Occipital lobe (tissue), 2 donors: ENCODE results near the gene PDE6B. TPM values are rescaled to one million over a fixed set of nuclear protein-coding genes. Genes with fewer than 3 reads are reported as not detected.
"Not testable (repeated sequence)": the region's sequence is repeated elsewhere in the genome, so short reads cannot be mapped to it uniquely, and the experiment has no call there.

Source experiments
- DNase-seq: peaks from one replicate; lab custom pipeline; 2025; lab: John Stamatoyannopoulos, UW
- total RNA-seq: library from RNA; depleted of rRNA; stranded (reverse); fragments of >200 nt; gene quantifications from one replicate; pipeline ENCODE4 v1.2.3, GENCODE V29; 2014

PDE6B gene
- total RNA-seq, 1 donor from 2014 or later: 5.6 TPM

- DNase-seq: not testable (repeated sequence)
Measured at GRCh38 chr4:669806-670559, 44.6 kb downstream of the PDE6B start.

GRCh38 chr4:671769-672168, 46.4 kb downstream of the PDE6B start:
- no peak for DNase-seq

DNA sequence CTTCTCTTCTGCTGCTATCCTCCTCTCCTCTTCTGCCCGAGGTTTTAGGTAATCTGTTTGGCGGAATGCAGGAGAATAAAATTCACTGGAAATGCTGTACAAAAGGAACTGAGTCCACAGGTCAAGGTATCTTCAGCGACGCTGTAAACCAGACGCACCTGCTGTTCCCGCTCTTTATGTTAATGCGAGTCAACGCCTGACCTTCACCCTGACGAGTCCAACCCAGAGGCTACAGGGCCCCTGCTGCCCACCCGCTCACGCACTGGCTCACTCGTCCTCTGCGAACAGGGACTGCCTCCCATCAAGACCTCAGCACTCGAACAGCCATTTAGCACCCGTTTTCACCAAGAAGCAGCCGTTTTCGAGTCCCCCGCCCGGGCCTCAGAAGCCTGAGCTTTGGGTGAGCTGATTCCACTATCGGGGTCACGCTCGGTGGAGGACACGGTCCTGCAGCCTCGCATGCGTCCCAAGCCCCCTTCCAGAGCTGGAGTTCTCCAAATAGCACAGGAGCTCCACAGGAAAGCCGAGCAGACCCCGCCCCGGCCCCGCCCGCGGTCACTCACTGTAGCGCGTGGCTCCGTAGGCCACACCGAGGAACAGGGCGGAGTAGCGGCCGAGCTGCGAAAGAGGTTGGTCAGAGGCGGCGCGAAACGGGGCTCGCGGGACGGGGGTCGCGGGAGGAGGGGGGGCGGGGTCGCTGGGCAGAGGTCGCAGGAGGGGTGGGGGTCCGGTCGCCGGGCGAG, 48.1 kb downstream of the PDE6B start:
- DNase-seq: no peak

DNA sequence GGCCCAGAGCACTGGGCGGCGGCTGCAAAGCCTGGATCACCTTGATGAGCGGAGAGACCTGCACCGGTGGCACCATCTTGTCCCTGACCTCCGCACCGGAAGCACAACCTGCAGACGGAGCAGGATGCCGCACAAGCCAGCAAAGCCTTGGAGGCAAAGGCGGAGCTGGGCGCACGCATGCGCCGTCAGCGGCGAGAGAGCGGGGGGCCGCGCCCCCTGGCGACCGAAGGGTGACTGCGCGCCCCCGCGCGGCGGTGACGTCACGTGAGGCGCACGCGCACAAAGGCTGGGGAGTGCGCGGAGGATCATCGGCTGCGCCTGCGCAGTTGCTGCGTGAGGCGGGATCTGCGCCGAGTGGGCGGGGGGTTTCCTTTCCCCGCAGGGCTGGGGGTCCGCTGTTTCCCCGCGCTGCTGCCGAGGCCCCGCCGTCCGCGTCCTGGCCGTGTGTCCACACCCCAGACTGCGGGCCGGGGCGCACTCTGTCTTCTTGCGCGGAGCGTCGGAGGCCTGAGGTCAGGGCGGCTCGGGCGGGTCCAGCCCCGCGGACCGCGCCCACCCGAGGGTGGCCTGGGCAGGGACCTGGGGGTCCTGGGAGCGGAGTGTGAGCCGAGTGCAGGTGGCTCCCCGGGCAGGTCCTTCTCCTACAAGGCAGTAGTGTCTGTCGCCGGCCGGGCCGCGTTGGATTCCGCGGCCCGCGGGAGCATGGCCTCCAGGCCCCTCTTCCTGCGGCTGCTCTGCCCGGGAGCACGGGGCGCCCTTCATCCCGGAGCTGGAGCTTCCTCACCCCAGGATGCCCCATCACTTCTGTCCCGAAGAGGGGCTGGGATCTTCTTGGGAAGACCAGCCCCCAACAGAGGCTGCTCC, 49.0 kb downstream of the PDE6B start, which contains the start of the genes ATP5ME and MYL5:
Gene ATP5ME (minus strand): TSS at position 105 of the 864 bp plus-strand sequence. CDS start 29 bp downstream, at position 76.
Gene MYL5 (plus strand): TSS at position 371 of the 864 bp plus-strand sequence. CDS start 3,485 bp downstream, outside the sequence.
- peak; percentile 89 for DNase-seq

- DNase-seq: no peak
Measured at GRCh38 chr4:675036-675882, 49.9 kb downstream of the PDE6B start.

DNA sequence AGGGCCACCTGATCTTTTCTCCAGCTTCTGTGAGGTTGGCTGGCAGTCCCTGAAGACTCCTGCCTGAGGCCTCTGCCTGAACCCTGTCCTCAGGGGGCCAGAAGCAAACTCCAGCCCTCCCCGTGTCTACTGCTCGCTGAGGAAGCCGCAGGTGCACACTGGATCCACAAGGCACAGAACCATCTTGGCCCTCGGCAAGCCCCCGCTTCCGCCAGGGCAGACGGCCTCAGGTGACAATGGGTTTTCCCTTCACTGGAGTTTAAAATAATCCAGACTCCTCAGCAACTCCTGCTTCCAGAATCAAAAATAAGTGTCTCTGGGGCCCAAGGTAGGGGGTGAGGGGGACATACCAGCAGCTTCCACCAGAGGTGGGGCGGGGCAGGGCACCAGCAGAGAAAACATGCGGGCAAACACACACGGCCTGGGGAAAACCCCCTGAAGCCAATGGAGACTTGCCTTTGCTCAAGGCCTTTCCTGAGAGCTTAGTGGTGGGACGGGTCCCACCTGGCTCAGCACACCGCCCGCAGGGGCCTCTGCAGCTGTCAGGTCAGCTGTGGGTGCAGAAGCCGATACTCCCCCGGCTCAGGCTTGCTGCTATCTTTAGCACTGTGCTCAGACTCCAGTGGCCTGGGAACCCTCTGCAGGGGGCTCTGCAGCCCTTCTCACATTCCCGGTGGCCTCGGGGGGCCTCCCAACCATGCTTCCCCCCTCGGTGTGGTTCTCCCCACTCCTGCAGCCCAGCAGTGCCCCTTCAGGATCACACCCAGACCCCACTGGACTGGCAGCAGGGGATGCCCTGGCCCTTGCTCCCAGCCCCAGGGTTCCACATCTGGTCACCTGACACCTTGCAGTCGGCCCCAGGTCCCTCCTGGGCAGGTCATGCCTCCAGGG, 50.9 kb downstream of the PDE6B start:
- no peak for DNase-seq

DNA sequence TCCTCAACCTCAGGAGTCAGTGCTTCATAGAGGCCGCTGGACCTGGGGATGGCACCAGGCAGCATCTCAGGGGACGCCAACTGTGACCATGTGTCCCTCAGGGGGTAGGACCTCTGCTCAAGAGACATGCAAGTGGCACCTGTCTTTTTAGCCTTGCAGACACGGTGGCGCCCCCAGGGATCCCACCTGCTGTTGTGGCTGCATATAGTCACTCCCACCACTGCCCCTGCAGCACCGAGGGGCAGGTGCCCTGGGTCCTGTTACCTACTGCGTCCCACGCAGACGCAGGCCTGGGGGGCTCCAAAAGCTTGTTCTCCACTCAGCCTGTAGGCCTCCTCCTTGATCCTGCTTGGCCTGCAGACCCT, 51.5 kb downstream of the PDE6B start:
- no peak for DNase-seq

DNA sequence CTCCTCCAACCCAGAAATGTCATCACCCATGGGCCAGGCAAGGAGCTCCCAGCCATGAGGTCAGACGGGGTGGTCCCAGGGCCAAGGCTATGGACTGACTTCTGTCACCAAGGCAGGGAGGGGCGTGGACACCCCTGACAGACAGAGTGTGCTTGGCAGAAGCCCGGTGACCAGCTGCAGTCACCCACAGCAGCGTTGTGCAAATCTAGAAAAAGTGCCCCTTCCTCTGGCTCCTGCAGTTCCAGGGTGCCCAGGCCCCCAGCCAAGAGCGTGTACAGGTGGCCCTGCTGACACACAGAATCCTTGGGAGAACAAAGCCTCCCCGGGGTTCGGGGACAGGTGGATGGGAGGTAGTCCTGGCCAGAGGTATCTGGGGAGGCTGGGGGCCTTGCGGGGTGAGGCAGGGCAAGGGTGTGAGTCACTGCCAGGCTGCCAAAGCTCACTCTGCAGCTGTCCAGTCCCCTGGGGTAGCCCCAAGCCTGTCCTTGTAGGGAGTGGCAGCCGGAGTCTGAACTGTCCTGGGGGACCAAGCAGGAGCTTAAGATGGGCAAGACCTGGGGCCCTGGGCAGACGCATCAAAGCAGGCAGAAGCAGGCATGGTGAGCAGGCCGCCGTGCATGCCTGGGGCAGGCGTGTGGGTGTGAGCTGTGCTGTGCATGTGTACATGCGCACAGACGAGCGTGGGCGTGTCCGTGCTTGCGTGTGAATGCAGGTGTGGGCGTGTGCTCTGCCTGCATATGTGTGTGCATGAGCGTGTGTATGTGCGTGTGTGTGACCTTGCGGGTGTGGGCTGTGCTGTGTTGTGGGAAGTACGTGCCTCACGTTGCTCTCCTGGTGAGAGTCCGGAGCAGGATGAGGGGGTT, 52.3 kb downstream of the PDE6B start:
- DNase-seq: no peak

- DNase-seq: no peak
Measured at GRCh38 chr4:678331-679103, 53.1 kb downstream of the PDE6B start.

GRCh38 chr4:679104-679481, 53.7 kb downstream of the PDE6B start:
- no peak for DNase-seq

- DNase-seq: no peak
Measured at GRCh38 chr4:679629-680028, 54.3 kb downstream of the PDE6B start.

DNA sequence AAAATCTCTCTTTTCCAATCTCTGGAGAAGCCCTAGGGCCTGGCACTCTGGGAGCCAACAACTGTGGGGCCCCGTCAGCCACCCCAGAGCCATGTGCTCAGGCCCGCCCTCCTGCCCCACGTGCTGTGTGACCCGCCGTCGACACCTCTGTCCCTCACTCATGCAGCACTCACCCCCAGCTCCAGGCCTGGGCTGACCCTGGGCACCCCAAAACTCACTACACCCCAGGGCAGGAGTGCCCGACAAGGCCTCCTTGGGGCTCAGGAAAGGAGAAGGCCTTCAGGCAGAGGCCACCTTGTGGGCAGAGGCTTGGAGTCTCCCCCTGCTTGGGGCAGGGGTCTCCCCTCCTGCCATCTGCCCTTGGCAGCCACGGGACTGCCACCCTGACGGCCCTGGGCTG, 54.7 kb downstream of the PDE6B start:
- no peak for DNase-seq

DNA sequence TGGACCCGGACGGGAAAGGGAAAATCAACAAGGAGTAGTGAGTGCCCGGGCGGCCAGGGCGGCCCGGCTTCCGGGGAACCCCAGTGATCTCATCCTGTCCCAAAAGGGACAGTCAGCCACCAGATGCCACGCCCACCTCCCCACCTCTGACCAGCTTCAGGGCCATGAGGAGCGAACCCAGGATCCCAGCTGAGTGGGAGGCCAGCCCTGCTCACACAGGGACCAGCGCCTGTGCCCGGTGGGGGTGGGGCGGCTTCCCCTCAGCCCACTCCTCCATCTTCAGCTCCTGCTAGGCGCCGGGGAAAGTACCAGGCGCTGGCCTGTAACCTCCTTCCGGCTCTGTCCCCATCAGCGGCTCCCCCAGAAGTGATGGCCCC, 55.2 kb downstream of the PDE6B start:
- DNase-seq: no peak

DNA sequence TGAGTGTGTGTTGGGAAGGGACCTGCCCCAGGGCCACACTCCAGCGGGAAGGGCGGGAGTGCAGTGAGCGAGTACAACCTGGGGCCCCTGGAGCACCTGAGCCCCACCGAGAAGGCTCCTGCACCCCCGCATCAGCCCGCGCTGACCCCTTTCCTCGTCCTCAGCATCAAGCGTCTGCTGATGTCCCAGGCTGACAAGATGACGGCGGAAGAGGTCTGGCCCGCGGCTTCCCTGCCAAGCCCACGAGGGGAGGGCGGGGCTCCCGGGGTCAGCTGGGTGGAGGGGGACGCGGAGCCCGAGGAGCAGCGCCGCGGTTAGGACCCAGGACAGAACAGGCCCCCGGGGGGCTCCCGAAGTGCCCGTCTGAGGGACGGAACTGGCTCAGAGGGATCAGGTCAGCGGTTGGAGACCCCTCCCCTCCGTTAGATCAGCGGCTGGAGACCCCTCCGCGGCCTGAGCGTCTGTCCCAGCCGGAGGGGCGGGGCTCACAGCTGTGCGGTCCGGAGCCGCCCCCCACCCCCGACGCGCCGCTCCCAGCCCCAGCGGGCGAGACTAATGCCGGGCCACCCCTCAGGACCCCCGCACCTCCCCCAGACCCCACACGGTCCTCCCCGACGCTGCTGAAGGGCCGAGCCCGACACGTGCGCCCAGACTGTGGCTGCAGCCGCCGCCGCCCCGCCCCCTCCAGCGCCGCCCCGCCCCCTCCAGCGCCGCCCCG, 55.7 kb downstream of the PDE6B start:
- DNase-seq: no peak

DNA sequence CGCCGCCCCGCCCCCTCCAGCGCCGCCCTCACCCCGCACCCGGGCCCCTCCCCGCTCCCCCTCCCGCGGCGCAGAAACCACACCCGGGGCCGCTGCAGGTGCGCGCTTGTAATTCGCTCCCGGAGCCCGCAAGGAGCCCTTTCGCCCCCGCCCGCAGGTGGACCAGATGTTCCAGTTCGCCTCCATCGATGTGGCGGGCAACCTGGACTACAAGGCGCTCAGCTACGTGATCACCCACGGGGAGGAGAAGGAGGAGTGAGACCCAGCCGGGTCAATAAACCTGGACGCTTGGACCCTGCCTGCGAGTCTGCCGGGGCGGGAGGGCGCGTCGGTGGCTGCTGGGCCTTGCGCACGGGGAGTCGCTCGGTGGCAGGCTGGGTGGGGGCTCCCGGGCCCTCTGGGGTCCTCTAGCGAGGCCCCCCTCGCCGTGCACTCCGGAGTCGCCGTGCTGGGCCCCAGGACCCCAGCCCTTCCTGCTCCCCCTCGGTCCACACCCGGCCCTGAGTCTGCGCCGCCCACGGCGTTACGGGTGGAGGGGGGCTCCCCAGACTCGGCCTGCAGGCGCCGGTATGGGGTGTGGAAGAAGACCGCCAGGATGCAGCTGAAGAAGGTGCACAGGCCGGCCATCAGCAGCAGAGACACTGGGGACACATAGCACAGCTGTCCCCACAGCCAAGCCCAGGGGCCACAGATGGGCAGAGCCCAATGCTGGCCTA, 56.5 kb downstream of the PDE6B start:
- no peak for DNase-seq

- no peak for DNase-seq
Measured at GRCh38 chr4:682490-683172, 57.3 kb downstream of the PDE6B start.
